Vagina (tissue), 2 donors: ENCODE data around the gene NDOR1.

Experiments used
- POLR2A ChIP-seq, 2 donors: fragments of 450-650 bp; IDR thresholded peaks; one replicate each; pipeline ENCODE4 v1.6.1; 2017; ENCODE audit warnings: antibody characterized with exemption in 2 of 2, mild to moderate bottlenecking in 2 of 2, moderate library complexity in 2 of 2
- POLR2AphosphoS5 ChIP-seq, 2 donors: sonication (generic); formaldehyde crosslinking; IDR thresholded peaks; one replicate each; pipeline ENCODE4 v1.9.0; 2017; ENCODE audit warnings: antibody characterized with exemption in 2 of 2, mild to moderate bottlenecking in 2 of 2, low read depth in 1 of 2; ENCODE audit not compliant: insufficient read depth in 1 of 2
- TF ChIP-seq, protein P1 (sequence below), 3 experiments: fragments of 450-650 bp in 2 of 3; fragments of 200-600 bp in 1 of 3; sonication (generic) in 1 of 3; IDR thresholded peaks; one replicate each; pipeline ENCODE4 v1.5.1; 2017 to 2019; ENCODE audit warnings: antibody characterized with exemption in 3 of 3, mild to moderate bottlenecking in 2 of 3, moderate library complexity in 2 of 3

DNA sequence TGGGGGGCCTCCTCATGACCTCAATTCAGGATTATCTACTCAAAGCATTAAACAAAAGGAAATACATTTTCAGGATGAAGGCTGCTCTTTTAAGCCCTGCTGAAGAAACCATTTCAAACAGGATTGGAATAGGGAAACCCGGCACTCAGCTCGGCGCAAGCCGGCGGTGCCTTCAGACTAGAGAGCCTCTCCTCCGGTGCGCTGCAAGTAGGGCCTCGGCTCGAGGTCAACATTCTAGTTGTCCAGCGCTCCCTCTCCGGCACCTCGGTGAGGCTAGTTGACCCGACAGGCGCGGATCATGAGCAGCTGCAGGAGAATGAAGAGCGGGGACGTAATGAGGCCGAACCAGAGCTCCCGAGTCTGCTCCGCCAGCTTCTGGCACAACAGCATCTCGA, 772 bp upstream of the NDOR1 start:
- TF ChIP-seq, protein P1, sequence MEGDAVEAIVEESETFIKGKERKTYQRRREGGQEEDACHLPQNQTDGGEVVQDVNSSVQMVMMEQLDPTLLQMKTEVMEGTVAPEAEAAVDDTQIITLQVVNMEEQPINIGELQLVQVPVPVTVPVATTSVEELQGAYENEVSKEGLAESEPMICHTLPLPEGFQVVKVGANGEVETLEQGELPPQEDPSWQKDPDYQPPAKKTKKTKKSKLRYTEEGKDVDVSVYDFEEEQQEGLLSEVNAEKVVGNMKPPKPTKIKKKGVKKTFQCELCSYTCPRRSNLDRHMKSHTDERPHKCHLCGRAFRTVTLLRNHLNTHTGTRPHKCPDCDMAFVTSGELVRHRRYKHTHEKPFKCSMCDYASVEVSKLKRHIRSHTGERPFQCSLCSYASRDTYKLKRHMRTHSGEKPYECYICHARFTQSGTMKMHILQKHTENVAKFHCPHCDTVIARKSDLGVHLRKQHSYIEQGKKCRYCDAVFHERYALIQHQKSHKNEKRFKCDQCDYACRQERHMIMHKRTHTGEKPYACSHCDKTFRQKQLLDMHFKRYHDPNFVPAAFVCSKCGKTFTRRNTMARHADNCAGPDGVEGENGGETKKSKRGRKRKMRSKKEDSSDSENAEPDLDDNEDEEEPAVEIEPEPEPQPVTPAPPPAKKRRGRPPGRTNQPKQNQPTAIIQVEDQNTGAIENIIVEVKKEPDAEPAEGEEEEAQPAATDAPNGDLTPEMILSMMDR (IDR thresholded peaks at IDR 0.05), result no peak
- TF ChIP-seq POLR2A (IDR thresholded peaks at IDR 0.05), result no peak
- TF ChIP-seq POLR2AphosphoS5 (IDR thresholded peaks at IDR 0.05; ENCODE audit: insufficient read depth in 1 of 2, low read depth in 1 of 2), result no peak
